Middle frontal gyrus (tissue), 1 donor: ENCODE data around the gene KIF2A.

ENCODE experiments used
- DNase-seq: peaks from one replicate; pipeline ENCODE4 v3.0.0-alpha.2; 2015; ENCODE audit warnings: low spot score; ENCODE audit errors: extremely low spot score

KIF2A gene

GRCh38 chr5:62374090-62374489, 68.1 kb downstream of the KIF2A start:
- no peak for DNase-seq

- no peak for DNase-seq
These were observed 69.6 kb downstream of the KIF2A start for GRCh38 chr5:62375627-62376026.

GRCh38 chr5:62376064-62376463, 70.1 kb downstream of the KIF2A start:
- no peak for DNase-seq

GRCh38 chr5:62385131-62385530, 79.1 kb downstream of the KIF2A start:
- DNase-seq, result no peak

- DNase-seq, result no peak
These were observed 79.9 kb downstream of the KIF2A start for GRCh38 chr5:62385816-62386400.

GRCh38 chr5:62386824-62387223, 80.8 kb downstream of the KIF2A start:
- no peak for DNase-seq

- no peak for DNase-seq
These were observed 89.4 kb downstream of the KIF2A start for GRCh38 chr5:62395210-62395950.

GRCh38 chr5:62403411-62404250, 97.6 kb downstream of the KIF2A start, which contains the start of gene DIMT1:
Gene DIMT1, minus strand, starts transcription at chr5:62403905. Its CDS starts 133 bp downstream, at chr5:62403772.
- DNase-seq, result peak; percentile 97

GRCh38 chr5:62412549-62413329, 106.7 kb downstream of the KIF2A start, which contains the start of gene IPO11:
Gene IPO11, plus strand, starts transcription at chr5:62412763. Its CDS starts 24,517 bp downstream, at chr5:62437280.
- DNase-seq, result peak; percentile 99

- no peak for DNase-seq
These were observed 107.7 kb downstream of the KIF2A start for GRCh38 chr5:62413711-62414110.

GRCh38 chr5:62418462-62419076, 112.6 kb downstream of the KIF2A start:
- no peak for DNase-seq

- DNase-seq, result no peak
These were observed 113.6 kb downstream of the KIF2A start for GRCh38 chr5:62419609-62420008.

GRCh38 chr5:62421414-62421813, 115.4 kb downstream of the KIF2A start:
- DNase-seq, result no peak

GRCh38 chr5:62424763-62425162, 118.8 kb downstream of the KIF2A start:
- no peak for DNase-seq

GRCh38 chr5:62431735-62432620, 126.0 kb downstream of the KIF2A start:
- no peak for DNase-seq

- DNase-seq, result no peak
These were observed 126.6 kb downstream of the KIF2A start for GRCh38 chr5:62432621-62433064.
